ENCODE measurements around the gene STK38. TPM values are rescaled to one million over a fixed set of nuclear protein-coding genes. Genes with fewer than 3 reads are reported as not detected.

Gene STK38
- total and polyA plus RNA-seq, 2 of the 8 experiments (the other 6 are each of a cell fraction or from before 2014, with no cell fraction given), result 8.1 to 19.8 TPM

GRCh38 chr6:36464233-36464632, 83.0 kb downstream of the STK38 start:
- ChIA-PET CTCF (ENCODE audit: partially characterized antibody) (no interaction called here), POLR2A (ENCODE audit: partially characterized antibody) (no interaction called here)
- no peak overlapping the region for H3K4ac ChIP-seq (replicated peaks; ENCODE audit: insufficient read length, low read depth, low read length)
- H3K36me3 ChIP-seq (ENCODE audit: control insufficient read depth in 2 of 4, insufficient read depth in 4 of 4, low read length in 3 of 4), result no peaks in the 10 kb centered on the region
- H2BK20ac ChIP-seq (ENCODE audit: low read length), result no peak overlapping the region
- H2BK5ac ChIP-seq (ENCODE audit: low read depth, low read length), result no peak overlapping the region
- H4K5ac ChIP-seq (ENCODE audit: insufficient read length, low read depth, low read length), result no peak overlapping the region
- no peak overlapping the region for H4K8ac ChIP-seq (ENCODE audit: extremely low read depth, insufficient read depth, low read length)
- no peak overlapping the region for H3K9ac ChIP-seq (replicated peaks in 1 of 4; ENCODE audit: extremely low read depth in 1 of 4, low read depth in 3 of 4, low read length in 3 of 4)
- H3K27me3 ChIP-seq (replicated peaks in 1 of 4; ENCODE audit: control insufficient read depth in 3 of 4, extremely low read depth in 1 of 4, insufficient read depth in 3 of 4, low read length in 3 of 4), result no peaks in the 10 kb centered on the region
- H3K4me2 ChIP-seq (ENCODE audit: insufficient read depth in 1 of 2, low read depth in 2 of 2, low read length in 2 of 2), result no peak overlapping the region
- H2BK15ac ChIP-seq (ENCODE audit: low read length), result no peak overlapping the region
- H3K4me3 ChIP-seq (ENCODE audit: extremely low read depth in 1 of 4, insufficient read depth in 2 of 4, low read depth in 3 of 4, low read length in 4 of 4), result no peak overlapping the region
- H3K23ac ChIP-seq (ENCODE audit: insufficient read length), result no peak overlapping the region
- no peaks in the 10 kb centered on the region for H3K23me2 ChIP-seq (ENCODE audit: low read depth, low read length)
- H4K20me1 ChIP-seq (replicated peaks in 1 of 2; ENCODE audit: control insufficient read depth in 1 of 2, insufficient read depth in 2 of 2, low read length in 2 of 2), result no peaks in the 10 kb centered on the region
- no peak overlapping the region for H3K14ac ChIP-seq (ENCODE audit: insufficient read length)
- H3K18ac ChIP-seq (ENCODE audit: extremely low read depth, low read length), result no peak overlapping the region
- H3K4me1 ChIP-seq (replicated peaks in 1 of 4; ENCODE audit: control insufficient read depth in 3 of 4, insufficient read depth in 4 of 4, low read length in 3 of 4), result peaks cover 0 to 5% (median 0%) of the 10 kb centered on the region in 4 experiments; a peak in 1 of 7 replicates
- no peak overlapping the region for H3K27ac ChIP-seq (ENCODE audit: low read depth, low read length)
- 100% methylated on average over 1 of the region's 1 CpG; no CpG with 5 or more reads in 1 of the 2 experiments for WGBS, 2 experiments (ENCODE audit: extremely low coverage in 1 of 2, insufficient coverage in 1 of 2, insufficient read length in 1 of 2, insufficient replicate concordance in 2 of 2, low coverage in 1 of 2, low lambda C conversion rate in 2 of 2, missing lambda C conversion rate in 1 of 2)
- peak in 1 of 2 experiments; percentile 4 for DNase-seq (ENCODE audit: low read depth in 1 of 2, low spot score in 2 of 2)
- no peak for FAIRE-seq
- H3K9me3 ChIP-seq (ENCODE audit: insufficient read depth in 2 of 2, low read depth in 1 of 2, low read length in 1 of 2), result no peaks in the 10 kb centered on the region
- peaks cover 0 to 71% of the 10 kb centered on the region in 2 experiments; a peak in 3 of 4 replicates for H3K79me2 ChIP-seq (ENCODE audit: control insufficient read depth in 1 of 2, insufficient read depth in 2 of 2, low read length in 2 of 2)
- H2BK120ac ChIP-seq (replicated peaks; ENCODE audit: low read depth, low read length), result no peak overlapping the region
- H3K79me1 ChIP-seq (ENCODE audit: low read depth, low read length), result no peaks in the 10 kb centered on the region
- H2AK5ac ChIP-seq (ENCODE audit: low read depth, low read length), result no peak overlapping the region
- H2BK12ac ChIP-seq (ENCODE audit: low read depth, low read length), result no peak overlapping the region
- no peak overlapping the region for H2AFZ ChIP-seq (ENCODE audit: low read length)
- H4K91ac ChIP-seq (replicated peaks; ENCODE audit: insufficient read length, low read length), result no peak overlapping the region
- no peak overlapping the region for H3K56ac ChIP-seq (replicated peaks; ENCODE audit: insufficient read length, low read depth, low read length)
- TF ChIP-seq SRF (IDR thresholded peaks at IDR 0.05; ENCODE audit: low read depth, low read length), result no peak
- TF ChIP-seq POLR2AphosphoS5 (IDR thresholded peaks at IDR 0.05; ENCODE audit: low read depth, low read length), result no peak
- no peak for TF ChIP-seq NANOG (IDR thresholded peaks at IDR 0.05; ENCODE audit: insufficient read depth, low read depth, low read length, poor library complexity, severe bottlenecking)
- TF ChIP-seq BACH1 (IDR thresholded peaks at IDR 0.05; ENCODE audit: low read length), result no peak
- TF ChIP-seq HDAC6 (IDR thresholded peaks at IDR 0.05; ENCODE audit: low read depth, low read length), result no peak
- TF ChIP-seq E2F6 (IDR thresholded peaks at IDR 0.05), result no peak
- TF ChIP-seq SIRT6 (IDR thresholded peaks at IDR 0.05; ENCODE audit: low read length), result no peak
- TF ChIP-seq CHD1 (IDR thresholded peaks at IDR 0.05; ENCODE audit: low read depth, low read length), result no peak
- no peak for TF ChIP-seq RNF2 (IDR thresholded peaks at IDR 0.05; ENCODE audit: borderline replicate concordance, low read depth, low read length, missing control alignments, poor library complexity, severe bottlenecking)
- TF ChIP-seq PHF8 (conservative IDR thresholded peaks at IDR 0.05; ENCODE audit: low read depth, low read length), result no peak
- no peak for TF ChIP-seq RAD21 (IDR thresholded peaks at IDR 0.05 in 1 of 2, conservative IDR thresholded peaks at IDR 0.05 in 1 of 2; ENCODE audit: low read depth in 2 of 2, low read length in 2 of 2)
- no peak for TF ChIP-seq YY1 (IDR thresholded peaks at IDR 0.05; ENCODE audit: low read depth, low read length)
- no peak for TF ChIP-seq EP300 (IDR thresholded peaks at IDR 0.05; ENCODE audit: borderline replicate concordance in 1 of 2, low read depth in 2 of 2, low read length in 2 of 2)

All from H1 (cell line).